ENCODE measurements around the gene SORCS1. TPM values are rescaled to one million over a fixed set of nuclear protein-coding genes. Genes with fewer than 3 reads are reported as not detected.
"Not testable (repeated sequence)": the region's sequence is repeated elsewhere in the genome, so short reads cannot be mapped to it uniquely, and the experiment has no call there.

SORCS1 gene
- total and polyA plus RNA-seq, 2 donors (not counting 1 experiment from before 2014, with no cell fraction given), result under 0.01 to 0.01 TPM

DNA sequence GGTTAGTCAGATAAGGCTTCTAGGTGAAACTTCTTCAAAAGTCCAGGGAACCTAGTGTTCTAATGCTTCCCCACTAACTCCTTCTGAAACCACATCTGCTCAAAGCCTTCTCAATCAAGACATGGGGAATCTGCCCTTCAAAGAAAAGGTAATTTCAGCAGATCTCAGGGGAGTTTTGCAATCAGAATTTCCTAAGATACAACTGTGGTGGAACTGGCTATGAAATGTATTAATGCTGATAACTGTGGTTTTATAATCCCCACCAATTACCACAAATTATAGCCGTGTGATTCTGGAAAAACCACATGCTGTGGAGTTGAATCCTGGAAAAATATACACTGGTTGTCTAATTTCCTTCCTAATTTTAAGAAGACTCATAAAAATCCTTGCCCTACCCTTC, 233.8 kb downstream of the SORCS1 start:
- H3K4me1 ChIP-seq (ENCODE audit: control insufficient read depth, extremely low read depth, insufficient read depth, low read length), result no peaks in the 10 kb centered on the region
- no peak for TF ChIP-seq CTCF (conservative IDR thresholded peaks at IDR 0.05 in 1 of 2, IDR thresholded peaks at IDR 0.05 in 1 of 2; ENCODE audit: low read depth in 1 of 2, low read length in 2 of 2)
- no peak for TF ChIP-seq EZH2 (IDR thresholded peaks at IDR 0.05; ENCODE audit: low read length, missing control alignments)
- H3K4me3 ChIP-seq (replicated peaks in 1 of 4; ENCODE audit: control extremely low read depth in 1 of 4, insufficient read depth in 1 of 4, low read depth in 3 of 4, low read length in 4 of 4), result no peak overlapping the region
- no peak overlapping the region for H3K9ac ChIP-seq (ENCODE audit: insufficient read depth, low read length)
- no peak for DNase-seq (ENCODE audit: low read depth in 2 of 2)
- no peaks in the 10 kb centered on the region for H3K79me2 ChIP-seq (ENCODE audit: control insufficient read depth, insufficient read depth, low read length)
- no peak overlapping the region for H2AFZ ChIP-seq (ENCODE audit: low read length)
- H3K36me3 ChIP-seq (ENCODE audit: control insufficient read depth, insufficient read depth, low read length), result no peaks in the 10 kb centered on the region
- no peak overlapping the region for H3K27ac ChIP-seq (ENCODE audit: insufficient read depth, low read length)
- H3K4me2 ChIP-seq (ENCODE audit: extremely low read depth, insufficient read depth, low read length), result no peak overlapping the region
- no peaks in the 10 kb centered on the region for H3K9me3 ChIP-seq (ENCODE audit: control insufficient read depth, insufficient read depth, low read depth, low read length)
- H4K20me1 ChIP-seq (ENCODE audit: control insufficient read depth, extremely low read depth, insufficient read depth, low read length), result no peaks in the 10 kb centered on the region
- no peaks in the 10 kb centered on the region for H3K27me3 ChIP-seq (ENCODE audit: control insufficient read depth, insufficient read depth, low read length)

- no peak overlapping the region for H2AFZ ChIP-seq (ENCODE audit: low read length)
- H3K36me3 ChIP-seq (ENCODE audit: control insufficient read depth, insufficient read depth, low read length), result no peaks in the 10 kb centered on the region
- H3K9me3 ChIP-seq (ENCODE audit: control insufficient read depth, insufficient read depth, low read depth, low read length), result no peaks in the 10 kb centered on the region
- no peak overlapping the region for H3K27ac ChIP-seq (ENCODE audit: insufficient read depth, low read length)
- no peaks in the 10 kb centered on the region for H3K79me2 ChIP-seq (ENCODE audit: control insufficient read depth, insufficient read depth, low read length)
- no peaks in the 10 kb centered on the region for H3K27me3 ChIP-seq (ENCODE audit: control insufficient read depth, insufficient read depth, low read length)
- no peaks in the 10 kb centered on the region for H4K20me1 ChIP-seq (ENCODE audit: control insufficient read depth, extremely low read depth, insufficient read depth, low read length)
- H3K4me3 ChIP-seq (replicated peaks in 1 of 4; ENCODE audit: control extremely low read depth in 1 of 4, insufficient read depth in 1 of 4, low read depth in 3 of 4, low read length in 4 of 4), result no peak overlapping the region
- no peak for TF ChIP-seq EZH2 (IDR thresholded peaks at IDR 0.05; ENCODE audit: low read length, missing control alignments)
- TF ChIP-seq CTCF (conservative IDR thresholded peaks at IDR 0.05 in 1 of 2, IDR thresholded peaks at IDR 0.05 in 1 of 2; ENCODE audit: low read depth in 1 of 2, low read length in 2 of 2), result no peak
- DNase-seq (ENCODE audit: low read depth in 2 of 2), result no peak
- H3K4me2 ChIP-seq (ENCODE audit: extremely low read depth, insufficient read depth, low read length), result no peak overlapping the region
- H3K4me1 ChIP-seq (ENCODE audit: control insufficient read depth, extremely low read depth, insufficient read depth, low read length), result no peaks in the 10 kb centered on the region
- H3K9ac ChIP-seq (ENCODE audit: insufficient read depth, low read length), result no peak overlapping the region
Measured at GRCh38 chr10:106929291-106929895, 235.1 kb downstream of the SORCS1 start.

- not testable (repeated sequence) for DNase-seq (ENCODE audit: low read depth in 2 of 2); H3K4me3 ChIP-seq (replicated peaks in 1 of 4; ENCODE audit: control extremely low read depth in 1 of 4, insufficient read depth in 1 of 4, low read depth in 3 of 4, low read length in 4 of 4); H3K27ac ChIP-seq (ENCODE audit: insufficient read depth, low read length); H4K20me1 ChIP-seq (ENCODE audit: control insufficient read depth, extremely low read depth, insufficient read depth, low read length); H3K4me2 ChIP-seq (ENCODE audit: extremely low read depth, insufficient read depth, low read length); H3K36me3 ChIP-seq (ENCODE audit: control insufficient read depth, insufficient read depth, low read length); H3K79me2 ChIP-seq (ENCODE audit: control insufficient read depth, insufficient read depth, low read length); H2AFZ ChIP-seq (ENCODE audit: low read length); H3K27me3 ChIP-seq (ENCODE audit: control insufficient read depth, insufficient read depth, low read length); H3K4me1 ChIP-seq (ENCODE audit: control insufficient read depth, extremely low read depth, insufficient read depth, low read length); H3K9me3 ChIP-seq (ENCODE audit: control insufficient read depth, insufficient read depth, low read depth, low read length); H3K9ac ChIP-seq (ENCODE audit: insufficient read depth, low read length)
Measured at GRCh38 chr10:106928151-106928550, 236.4 kb downstream of the SORCS1 start.
